HCEC 1CT (cell line): Measurements from ENCODE around the gene FCHO2.

Source experiments
- DNase-seq: peaks from one replicate; pipeline ENCODE4 v3.0.0-alpha.2; 2017

FCHO2 gene

GRCh38 chr5:73117088-73117740 lies 161.4 kb downstream of the FCHO2 start:
- DNase-seq: no peak

DNA sequence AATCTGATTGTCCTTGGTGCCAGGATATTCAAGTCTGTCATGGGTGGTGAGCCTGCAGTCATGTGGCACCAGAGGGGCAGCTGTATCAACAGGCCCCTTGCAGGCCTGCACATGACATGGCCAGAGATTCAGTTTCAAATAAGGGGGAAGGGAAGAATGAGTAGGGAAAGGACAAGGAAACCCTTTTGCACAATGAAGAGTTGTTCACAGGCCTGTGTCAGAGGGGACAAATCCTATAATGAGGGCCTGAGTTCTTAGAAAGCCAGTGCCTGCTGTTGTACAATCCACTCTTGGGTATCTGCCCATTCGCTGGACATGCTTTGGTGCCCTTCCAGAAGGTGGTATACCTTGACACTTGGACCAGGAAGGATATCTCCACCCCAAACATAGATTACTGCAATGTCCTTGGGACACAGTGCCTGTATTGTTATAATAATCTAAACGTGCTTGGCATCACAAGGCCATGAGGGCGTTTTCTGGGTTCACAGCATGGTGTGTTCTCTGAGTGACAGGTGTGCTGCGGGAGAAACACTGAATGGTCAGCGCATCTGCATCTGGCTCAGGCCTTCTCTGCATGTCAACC lies 162.6 kb downstream of the FCHO2 start:
- no peak for DNase-seq

DNA sequence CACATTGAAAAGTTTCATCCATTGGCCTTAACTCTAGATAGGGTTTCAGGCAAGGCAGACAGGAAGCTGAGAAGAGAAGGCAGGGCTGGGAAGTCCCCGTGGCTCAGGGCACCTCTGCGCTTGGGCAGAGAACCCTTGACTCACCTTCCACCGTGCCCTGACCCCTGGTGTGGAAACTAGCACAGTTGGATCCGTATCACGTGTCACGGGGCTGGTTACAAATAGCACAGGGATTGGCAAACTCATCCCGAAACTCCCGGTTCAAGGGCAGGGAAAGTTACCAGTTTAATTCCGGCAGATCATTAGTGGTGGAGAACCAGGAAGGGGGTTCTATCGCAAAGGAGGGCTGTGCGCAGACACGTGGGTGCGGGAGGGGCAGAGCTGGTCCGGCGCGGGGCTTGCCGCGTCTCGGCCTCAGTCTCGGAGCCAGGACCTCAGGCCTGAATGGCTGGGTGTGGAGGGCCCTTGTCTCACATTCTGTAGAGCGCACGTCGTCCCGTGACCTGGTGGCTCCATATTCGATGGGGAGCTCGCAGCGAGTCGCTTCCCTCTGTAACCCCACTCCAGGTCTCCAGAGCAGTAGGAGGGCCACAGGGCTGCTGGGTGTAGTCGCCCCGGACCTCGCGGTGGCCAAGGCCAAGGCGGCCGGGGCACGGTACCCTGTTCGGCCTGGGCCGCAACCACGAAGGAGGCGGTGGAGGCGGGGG lies 163.8 kb downstream of the FCHO2 start:
- no peak for DNase-seq

GRCh38 chr5:73120222-73121118 lies 164.6 kb downstream of the FCHO2 start, which contains the start of gene TMEM171:
Gene TMEM171, plus strand, starts transcription at chr5:73120575. Its CDS starts 2,799 bp downstream, at chr5:73123374.
- DNase-seq: peak; percentile 48

DNA sequence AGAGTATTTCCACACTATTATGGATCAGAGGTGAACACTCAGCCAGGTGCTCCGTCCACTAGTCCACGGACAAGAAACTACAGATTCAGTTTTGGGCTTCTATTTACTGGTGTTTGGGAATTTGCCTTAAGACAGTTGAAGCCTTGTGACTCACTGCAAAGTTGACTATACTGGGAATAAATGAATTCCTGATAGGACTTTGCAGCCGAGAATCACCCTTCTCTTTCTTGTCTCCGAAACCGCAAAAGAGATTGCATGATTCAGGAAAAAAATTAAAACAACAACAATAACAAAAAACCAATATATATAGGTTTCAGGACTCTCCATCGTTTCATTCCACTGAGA lies 165.2 kb downstream of the FCHO2 start:
- peak; percentile 42 for DNase-seq

DNA sequence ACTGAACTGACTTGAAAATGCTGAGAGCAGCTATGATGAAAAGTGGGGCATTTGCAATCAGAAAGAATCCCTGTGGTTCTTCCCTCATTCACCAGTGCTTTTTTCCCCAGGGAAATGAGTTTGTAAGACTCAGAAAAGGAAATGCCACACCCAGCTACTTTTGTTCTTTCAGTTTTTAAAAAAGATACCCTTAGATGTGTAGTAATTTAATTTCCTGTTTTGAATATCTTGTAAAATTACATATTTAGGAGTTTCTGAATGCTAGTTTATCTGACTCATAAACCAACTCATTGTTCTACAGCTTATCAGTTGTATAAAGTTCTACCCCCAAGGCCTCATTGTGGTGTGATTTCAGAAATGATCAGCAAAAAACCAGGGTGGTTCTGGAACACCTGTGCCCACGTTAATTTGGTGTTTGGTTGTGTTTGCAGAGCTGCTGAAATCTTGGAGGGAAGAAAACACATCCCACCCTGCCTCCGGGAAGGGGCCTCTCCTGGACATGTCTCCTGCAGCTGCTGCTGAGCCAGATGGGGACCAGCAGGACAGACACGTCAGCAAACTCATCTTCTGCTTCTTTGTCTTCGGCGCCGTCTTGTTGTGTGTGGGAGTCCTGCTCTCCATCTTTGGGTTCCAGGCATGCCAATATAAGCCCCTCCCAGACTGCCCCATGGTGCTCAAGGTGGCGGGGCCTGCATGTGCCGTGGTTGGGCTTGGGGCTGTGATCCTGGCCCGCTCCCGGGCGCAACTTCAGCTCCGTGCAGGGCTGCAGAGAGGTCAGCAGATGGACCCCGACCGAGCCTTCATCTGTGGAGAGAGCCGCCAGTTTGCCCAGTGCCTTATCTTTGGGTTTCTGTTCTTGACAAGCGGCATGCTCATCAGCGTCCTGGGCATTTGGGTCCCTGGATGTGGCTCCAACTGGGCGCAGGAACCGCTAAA lies 167.3 kb downstream of the FCHO2 start:
- DNase-seq: peak; percentile 22

GRCh38 chr5:73125289-73125688 lies 169.4 kb downstream of the FCHO2 start:
- DNase-seq: no peak

DNA sequence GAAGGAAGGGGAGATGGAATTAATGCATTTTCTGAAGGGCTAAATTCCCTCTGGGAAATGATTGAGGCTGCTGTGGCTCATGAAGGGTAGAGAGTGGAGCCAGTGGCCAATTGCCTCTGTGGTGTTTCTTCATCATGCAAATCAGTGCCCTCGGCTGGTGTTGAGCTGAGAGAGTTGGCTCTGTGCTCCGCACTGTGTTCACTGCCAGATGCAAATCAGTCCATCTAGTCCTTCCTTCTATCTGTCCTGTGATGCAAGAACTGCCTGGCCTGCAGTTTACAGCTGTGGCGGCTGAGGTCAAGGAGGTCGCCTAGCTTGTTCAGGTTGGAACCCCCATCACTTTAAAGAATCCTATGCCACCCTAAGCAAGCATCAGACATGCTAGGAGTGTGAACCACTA lies 170.5 kb downstream of the FCHO2 start:
- no peak for DNase-seq

DNA sequence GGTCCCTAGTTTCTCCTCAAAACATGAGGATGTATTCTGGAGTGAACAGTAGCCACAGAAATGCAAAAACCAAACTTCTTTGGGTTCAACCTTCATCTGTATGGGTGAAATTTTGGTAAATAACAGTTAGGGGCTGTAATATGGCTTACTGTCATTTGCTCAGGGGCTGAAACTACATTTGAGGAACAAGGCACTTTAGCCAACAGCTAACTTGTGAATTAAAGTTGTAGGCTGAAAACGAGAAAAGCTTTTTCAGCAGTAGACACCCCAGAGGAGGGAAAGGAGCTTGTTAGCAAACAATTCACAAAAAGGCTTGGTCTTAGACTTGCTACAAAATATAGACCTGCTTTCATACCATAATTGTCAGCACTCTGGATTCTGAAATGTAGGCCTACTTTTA lies 171.1 kb downstream of the FCHO2 start:
- DNase-seq: no peak

DNA sequence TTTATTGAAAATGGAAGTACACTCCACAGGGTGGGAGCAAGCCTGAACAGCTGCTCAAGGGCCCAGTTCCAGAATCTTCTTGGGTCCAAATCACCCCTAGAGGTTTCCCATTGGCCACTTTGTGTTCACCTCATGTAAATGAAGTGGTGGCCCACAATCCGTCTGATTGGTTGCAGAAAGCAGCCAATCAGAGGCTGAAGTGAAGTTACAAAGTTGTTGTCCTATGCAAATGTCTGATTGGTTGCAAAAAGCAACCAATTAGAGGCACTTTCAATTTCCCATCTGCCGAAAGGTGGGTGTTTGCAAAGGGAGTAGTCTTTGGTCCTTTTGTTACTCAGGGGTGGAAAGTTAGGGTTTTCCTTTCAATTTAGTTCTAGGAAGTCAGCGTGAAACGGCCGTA lies 173.3 kb downstream of the FCHO2 start:
- no peak for DNase-seq

- no peak for DNase-seq
Measured at GRCh38 chr5:73130811-73131210, 175.0 kb downstream of the FCHO2 start.

GRCh38 chr5:73131711-73132425 lies 176.0 kb downstream of the FCHO2 start:
- DNase-seq: no peak

DNA sequence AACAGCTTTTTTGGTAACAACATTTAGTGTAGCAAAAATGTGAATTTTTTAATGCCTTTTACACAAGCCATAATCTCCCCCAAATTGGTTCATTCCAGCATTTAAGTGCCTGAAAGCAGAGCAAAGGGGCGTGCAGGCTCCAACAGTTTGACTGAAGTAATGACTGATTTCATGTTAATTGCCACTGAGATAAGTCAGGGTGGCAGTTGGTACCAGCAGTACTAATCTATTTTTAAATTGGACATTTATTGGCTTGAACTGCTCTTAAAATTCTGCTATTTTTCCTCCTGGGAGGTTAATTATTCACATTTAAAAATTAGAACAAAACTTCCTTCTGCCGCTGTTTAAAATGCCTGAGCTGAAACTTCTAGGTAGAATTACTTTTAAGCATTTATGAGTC lies 176.9 kb downstream of the FCHO2 start:
- no peak for DNase-seq

DNA sequence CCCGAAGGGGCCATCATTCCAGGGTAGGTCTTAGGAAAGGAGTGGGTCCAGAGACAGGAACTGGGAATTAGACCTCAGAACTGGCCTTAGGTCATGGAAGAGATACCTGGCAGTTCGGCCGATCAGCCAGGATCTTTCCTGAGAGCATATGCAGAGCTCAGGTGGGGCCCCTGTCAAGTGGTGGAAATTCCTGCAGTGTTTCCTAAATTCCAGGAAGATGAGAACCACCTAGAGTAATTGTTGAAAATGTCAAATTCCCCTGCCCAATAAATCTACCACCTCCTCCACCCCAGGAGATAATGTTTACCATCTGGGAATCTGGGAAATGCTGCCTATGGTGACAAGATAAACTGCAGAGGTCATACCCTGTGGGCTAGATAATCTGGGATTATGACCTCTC lies 179.2 kb downstream of the FCHO2 start:
- no peak for DNase-seq

DNA sequence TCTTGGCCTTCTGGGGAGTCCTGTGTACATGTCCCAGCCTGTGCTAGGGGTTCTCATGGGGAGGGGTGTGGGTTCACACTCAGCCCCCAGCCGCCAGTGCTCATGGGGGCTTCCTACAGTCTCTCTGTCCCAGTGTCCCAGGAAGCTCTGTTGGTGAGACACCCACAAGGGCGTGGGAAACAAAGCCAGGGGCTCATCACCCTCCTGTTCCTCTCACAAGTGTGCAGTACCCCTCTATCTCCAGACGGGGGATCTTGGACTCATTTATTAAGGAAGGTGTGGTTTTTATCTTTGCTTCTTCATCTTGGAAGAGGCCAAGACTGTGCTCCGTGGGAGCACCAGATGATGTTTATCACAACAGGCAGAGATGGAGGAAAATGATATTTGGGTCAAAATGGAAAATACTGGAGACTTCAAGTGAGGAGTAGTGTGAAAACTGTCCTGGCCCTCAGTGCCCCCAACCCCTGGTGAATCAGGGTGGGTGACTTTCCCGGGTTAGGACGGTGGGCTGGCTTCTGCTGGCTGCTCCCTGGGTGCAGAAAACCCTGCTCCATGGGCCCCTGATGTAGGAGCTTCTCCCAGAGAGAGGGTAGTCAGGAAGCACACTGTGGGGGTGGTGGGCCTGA lies 179.7 kb downstream of the FCHO2 start:
- peak; percentile 64 for DNase-seq

- peak; percentile 17 for DNase-seq
Measured at GRCh38 chr5:73136055-73136562, 180.3 kb downstream of the FCHO2 start.

DNA sequence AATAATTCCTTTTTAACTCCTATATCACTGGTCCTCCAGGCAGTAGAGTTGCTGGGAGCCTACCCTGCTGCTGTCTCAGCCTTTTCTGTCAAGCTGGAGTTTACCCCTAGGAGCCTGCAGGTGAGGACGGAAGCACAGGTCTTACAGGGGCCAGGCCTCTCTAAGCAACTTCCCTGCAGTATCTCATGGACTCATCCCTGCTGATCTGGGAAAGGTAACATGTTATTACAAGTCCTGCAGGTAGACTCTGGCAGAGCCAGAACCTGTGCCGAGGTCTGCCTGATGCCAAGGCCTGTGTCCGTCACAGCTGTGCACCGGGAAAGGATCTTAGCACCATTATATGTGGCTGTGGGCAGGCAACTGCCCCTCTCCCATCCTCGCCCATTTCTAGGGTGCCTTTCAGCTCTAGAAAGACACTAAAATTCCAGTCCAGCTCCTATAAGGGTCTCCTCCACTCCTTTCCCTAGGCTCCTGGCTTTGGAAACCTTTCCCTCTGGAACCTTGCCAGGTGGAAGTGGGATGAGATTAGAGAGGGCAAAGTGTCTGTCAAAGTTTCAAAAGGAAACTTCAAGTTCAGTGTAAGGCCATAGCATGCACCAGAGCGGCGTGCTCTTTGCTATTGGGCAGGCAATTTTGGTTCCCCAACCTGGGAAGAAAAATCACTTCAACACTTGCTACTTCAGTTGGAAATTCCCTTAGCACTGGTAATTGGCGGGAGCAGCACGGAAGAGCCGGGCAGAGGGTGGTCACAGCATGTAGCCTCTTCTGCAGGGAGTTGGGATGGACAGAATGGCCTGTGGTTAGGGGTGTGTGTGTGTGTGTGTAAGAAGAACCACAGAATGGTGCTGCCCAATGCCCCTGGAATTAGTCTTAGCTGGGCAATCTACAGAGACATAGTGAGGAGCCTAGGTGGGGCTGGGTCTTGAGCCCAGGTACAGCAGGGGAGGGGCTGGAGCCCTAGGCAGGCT lies 182.0 kb downstream of the FCHO2 start:
- DNase-seq: no peak

DNA sequence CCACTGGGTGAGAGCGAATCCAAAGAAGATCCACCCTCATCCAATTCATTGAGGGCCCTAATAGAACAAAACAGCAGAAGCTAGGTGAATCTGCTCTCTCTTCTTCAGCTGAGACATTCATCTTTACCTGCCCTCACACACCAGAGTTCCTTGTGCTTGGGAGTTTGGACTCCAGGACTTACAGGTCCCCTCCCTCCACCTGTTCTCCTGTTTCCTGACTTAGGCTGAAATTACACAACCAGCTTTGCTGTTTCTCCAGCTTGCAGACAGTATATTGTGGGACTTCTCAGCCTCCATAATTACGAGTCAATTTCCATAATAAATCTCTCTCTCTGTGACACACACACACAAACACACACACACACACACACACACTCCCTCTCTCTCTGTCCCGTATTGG lies 183.6 kb downstream of the FCHO2 start:
- DNase-seq: no peak
